IMR-90 (cell line): ENCODE data around the gene SCRN2. TPM values are rescaled to one million over a fixed set of nuclear protein-coding genes. Genes with fewer than 3 reads are reported as not detected.
A peak's percentile ranks its signal among the peaks of the same experiment; 100 is the strongest.

Source experiments
- ATAC-seq: fragments of 200-7000 bp; cut with Tn5 transposase; 2 replicates; pipeline ENCODE4 v1.9.1; 2020; ENCODE audit warnings: low read depth, mild to moderate bottlenecking, moderate library complexity
- BruUV-seq: library from RNA; stranded (reverse); fragments of 400-500 nt; replicated peaks from 2 replicates; lab custom pipeline; 2021; lab: Mats Ljungman, UMichigan
- CTCF ChIA-PET: fragments of 300-600 bp; formaldehyde crosslinking; extraction: SDS; loops from one replicate; lab custom pipeline; 2021; ENCODE audit warnings: antibody characterized with exemption; lab: Yijun Ruan, JAX
- POLR2A ChIA-PET: fragments of 300-600 bp; sonication (Branson Sonifier 250); formaldehyde crosslinking; loops from one replicate; lab custom pipeline; 2022; ENCODE audit warnings: antibody characterized with exemption; ENCODE audit not compliant: unreplicated experiment; lab: Charles Lee
- DNase-seq: peaks from one replicate; pipeline ENCODE4 v3.0.0; 2013
- H2AFZ ChIP-seq: replicated peaks from 2 replicates; pipeline ENCODE3; 2013; ENCODE audit warnings: low read length, mild to moderate bottlenecking; ENCODE audit not compliant: poor library complexity
- H2AK5ac ChIP-seq: 2 replicates; pipeline ENCODE4 v1.6.1; 2013; ENCODE audit warnings: low read depth, low read length, inconsistent platforms
- H2AK9ac ChIP-seq: replicated peaks from 2 replicates; pipeline ENCODE3; 2013; ENCODE audit warnings: mild to moderate bottlenecking, low read depth, low read length, moderate library complexity; ENCODE audit not compliant: poor library complexity
- H2BK120ac ChIP-seq: 2 replicates; pipeline ENCODE4 v1.6.1; 2013; ENCODE audit warnings: low read depth, low read length, inconsistent platforms
- H2BK15ac ChIP-seq: 3 replicates; pipeline ENCODE4 v1.6.1; 2013; ENCODE audit warnings: low read depth, low read length, inconsistent platforms
- H2BK20ac ChIP-seq: 2 replicates; pipeline ENCODE4 v1.6.1; 2013; ENCODE audit warnings: low read depth, mild to moderate bottlenecking, inconsistent platforms, low read length, moderate library complexity
- H2BK5ac ChIP-seq: 2 replicates; pipeline ENCODE4 v1.6.1; 2013; ENCODE audit warnings: mild to moderate bottlenecking, low read depth, low read length, inconsistent platforms; ENCODE audit not compliant: poor library complexity, severe bottlenecking
- H3K14ac ChIP-seq: replicated peaks from 2 replicates; pipeline ENCODE4 v1.6.1; 2013; ENCODE audit warnings: low read depth, low read length, inconsistent platforms
- H3K18ac ChIP-seq: 2 replicates; pipeline ENCODE4 v1.6.1; 2013; ENCODE audit warnings: low read depth, low read length, control low read depth
- H3K23ac ChIP-seq: 2 replicates; pipeline ENCODE4 v1.6.1; 2013; ENCODE audit warnings: low read depth, low read length, inconsistent platforms
- H3K27ac ChIP-seq: 2 replicates; pipeline ENCODE4 v1.5.1; 2013; ENCODE audit warnings: mild to moderate bottlenecking, control low read depth, low read length; ENCODE audit not compliant: insufficient read depth
- H3K27me3 ChIP-seq: 2 replicates; pipeline ENCODE4 v1.6.1; 2013; ENCODE audit warnings: low read length; ENCODE audit not compliant: control insufficient read depth, insufficient read depth
- H3K36me3 ChIP-seq: 2 replicates; pipeline ENCODE4 v1.6.1; 2013; ENCODE audit warnings: low read length, mixed read lengths; ENCODE audit not compliant: control insufficient read depth, insufficient read depth
- H3K4ac ChIP-seq: 2 replicates; pipeline ENCODE4 v1.6.1; 2013; ENCODE audit warnings: low read depth, low read length, inconsistent platforms
- H3K4me1 ChIP-seq: 2 replicates; pipeline ENCODE4 v1.6.1; 2013; ENCODE audit warnings: low read length, mixed read lengths; ENCODE audit not compliant: control insufficient read depth, insufficient read depth
- H3K4me2 ChIP-seq: 2 replicates; pipeline ENCODE4 v1.6.1; 2013; ENCODE audit warnings: low read depth, mild to moderate bottlenecking, control low read depth, low read length, moderate library complexity
- H3K4me3 ChIP-seq: 2 replicates; pipeline ENCODE4 v1.5.1; 2013; ENCODE audit warnings: low read depth, mild to moderate bottlenecking, control low read depth, low read length, moderate library complexity; ENCODE audit not compliant: insufficient read depth
- H3K56ac ChIP-seq: 2 replicates; pipeline ENCODE4 v1.6.1; 2013; ENCODE audit warnings: low read length, inconsistent platforms; ENCODE audit not compliant: insufficient read depth; ENCODE audit errors: extremely low read depth
- H3K79me1 ChIP-seq, 2 experiments: 2 replicates each; pipeline ENCODE4 v1.6.1; 2013; ENCODE audit warnings: low read length in 2 of 2, inconsistent platforms in 1 of 2, low read depth in 1 of 2
- H3K9ac ChIP-seq: 2 replicates; pipeline ENCODE4 v1.6.1; 2013; ENCODE audit warnings: low read depth, low read length, control low read depth
- H3K9me1 ChIP-seq: 2 replicates; pipeline ENCODE4 v1.6.1; 2013; ENCODE audit warnings: low read length, inconsistent platforms; ENCODE audit not compliant: insufficient read depth
- H3K9me3 ChIP-seq: 2 replicates; pipeline ENCODE4 v1.6.1; 2013; ENCODE audit warnings: low read length; ENCODE audit not compliant: control insufficient read depth, insufficient read depth
- H4K20me1 ChIP-seq: 2 replicates; pipeline ENCODE4 v1.6.1; 2013; ENCODE audit warnings: low read length, inconsistent platforms; ENCODE audit not compliant: insufficient read depth
- H4K5ac ChIP-seq: 2 replicates; pipeline ENCODE4 v1.6.1; 2013; ENCODE audit warnings: mild to moderate bottlenecking, low read depth, low read length, control low read depth
- H4K8ac ChIP-seq, 2 experiments: 2 replicates each; pipeline ENCODE4 v1.6.1; 2013; ENCODE audit warnings: low read depth in 2 of 2, low read length in 2 of 2, control low read depth in 1 of 2, inconsistent platforms in 1 of 2
- H4K91ac ChIP-seq: 2 replicates; pipeline ENCODE4 v1.6.1; 2013; ENCODE audit warnings: low read depth, low read length, inconsistent platforms; ENCODE audit not compliant: insufficient read depth
- BHLHE40 ChIP-seq: fragments of 150-350 bp; IDR thresholded peaks from 2 replicates; pipeline ENCODE4 v1.6.1; 2016; ENCODE audit warnings: mild to moderate bottlenecking, low read depth, low read length
- CEBPB ChIP-seq: IDR thresholded peaks from 2 replicates; pipeline ENCODE4 v1.6.1; 2012; ENCODE audit warnings: low read depth, low read length, improper control_type of control experiment
- CHD1 ChIP-seq: IDR thresholded peaks from 2 replicates; pipeline ENCODE4 v1.6.1; 2012; ENCODE audit warnings: low read depth, low read length, improper control_type of control experiment
- FOS ChIP-seq: fragments of 150-350 bp; IDR thresholded peaks from 2 replicates; pipeline ENCODE4 v1.6.1; 2016; ENCODE audit warnings: low read depth, low read length
- MAZ ChIP-seq: IDR thresholded peaks from 2 replicates; pipeline ENCODE4 v1.6.1; 2012; ENCODE audit warnings: low read depth, mild to moderate bottlenecking, low read length, improper control_type of control experiment, moderate library complexity, borderline replicate concordance
- MXI1 ChIP-seq: IDR thresholded peaks from 2 replicates; pipeline ENCODE4 v1.6.1; 2012; ENCODE audit warnings: low read depth, mild to moderate bottlenecking, low read length, moderate library complexity, borderline replicate concordance
- POLR2A ChIP-seq: IDR thresholded peaks from 2 replicates; pipeline ENCODE4 v1.6.1; 2012; ENCODE audit warnings: mild to moderate bottlenecking, low read depth, low read length
- RAD21 ChIP-seq: IDR thresholded peaks from 2 replicates; pipeline ENCODE4 v1.6.1; 2012; ENCODE audit warnings: low read length, improper control_type of control experiment
- RCOR1 ChIP-seq: IDR thresholded peaks from 2 replicates; pipeline ENCODE4 v1.6.1; 2012; ENCODE audit warnings: mild to moderate bottlenecking, low read length, improper control_type of control experiment; ENCODE audit not compliant: insufficient replicate concordance
- RFX5 ChIP-seq: IDR thresholded peaks from 2 replicates; pipeline ENCODE4 v1.8.0; 2012; ENCODE audit warnings: low read depth, mild to moderate bottlenecking, low read length, moderate library complexity
- SMC3 ChIP-seq: fragments of 150-350 bp; IDR thresholded peaks from 2 replicates; pipeline ENCODE4 v1.6.1; 2016; ENCODE audit warnings: low read depth, mild to moderate bottlenecking, antibody characterized with exemption, low read length, moderate library complexity
- WGBS, 2 experiments: methylation state at CpG; one replicate each; pipeline versions ENCODE4 v1.1.5 to v1.1.7; 2013; ENCODE audit warnings: missing lambda C conversion rate in 2 of 2; ENCODE audit not compliant: insufficient read length in 1 of 2; ENCODE audit errors: extremely low coverage in 2 of 2; 5-methylcytosine and 5-hydroxymethylcytosine counted together
- dilution Hi-C: fragments of 300-500 bp; cut with HindIII; formaldehyde crosslinking; loops from one replicate; pipeline ENCODE4 v1.14.3; 2018; ENCODE audit warnings: low sequenced_read_pairs; ENCODE audit not compliant: unreplicated experiment
- in situ Hi-C: fragments of 300-500 bp; cut with MboI; formaldehyde crosslinking; loops from 3 replicates; pipeline ENCODE4 v1.14.3; 2019; ENCODE audit warnings: low sequenced_read_pairs, inconsistent platforms, mixed read lengths
- intact Hi-C: fragments of 100-400 bp; cut with micrococcal nuclease; formaldehyde crosslinking; loops from 2 replicates; pipeline ENCODE4 v1.10.0; 2022
- polyA plus RNA-seq, 3 experiments: library from polyadenylated mRNA; depleted of rRNA; stranded (reverse); fragments of >200 nt; gene quantifications; 2 replicates each; pipeline ENCODE4 v1.2.3, GENCODE V29; 2012; ENCODE audit warnings: low replicate concordance in 1 of 3
- total RNA-seq: library from RNA; depleted of rRNA; stranded (reverse); fragments of >200 nt; gene quantifications from 2 replicates; pipeline ENCODE4 v1.2.3, GENCODE V29; 2012
- TF ChIP-seq, protein P1 (sequence below): conservative IDR thresholded peaks from 2 replicates; pipeline ENCODE4 v1.5.1; 2012; ENCODE audit warnings: mild to moderate bottlenecking, low read depth, low read length, improper control_type of control experiment
- TF ChIP-seq, protein P2 (sequence below): fragments of 150-350 bp; IDR thresholded peaks from 2 replicates; pipeline ENCODE4 v1.6.1; 2016; ENCODE audit warnings: low read depth, mild to moderate bottlenecking, low read length, moderate library complexity, borderline replicate concordance
- TF ChIP-seq, protein P3 (sequence below): fragments of 150-350 bp; IDR thresholded peaks from 2 replicates; pipeline ENCODE4 v1.6.1; 2017; ENCODE audit warnings: mild to moderate bottlenecking, antibody characterized with exemption, low read length, low read depth

Gene SCRN2
- total and polyA plus RNA-seq, 2 of the 4 experiments (the other 2 are of a cell fraction): 17.2 to 31.0 TPM

DNA sequence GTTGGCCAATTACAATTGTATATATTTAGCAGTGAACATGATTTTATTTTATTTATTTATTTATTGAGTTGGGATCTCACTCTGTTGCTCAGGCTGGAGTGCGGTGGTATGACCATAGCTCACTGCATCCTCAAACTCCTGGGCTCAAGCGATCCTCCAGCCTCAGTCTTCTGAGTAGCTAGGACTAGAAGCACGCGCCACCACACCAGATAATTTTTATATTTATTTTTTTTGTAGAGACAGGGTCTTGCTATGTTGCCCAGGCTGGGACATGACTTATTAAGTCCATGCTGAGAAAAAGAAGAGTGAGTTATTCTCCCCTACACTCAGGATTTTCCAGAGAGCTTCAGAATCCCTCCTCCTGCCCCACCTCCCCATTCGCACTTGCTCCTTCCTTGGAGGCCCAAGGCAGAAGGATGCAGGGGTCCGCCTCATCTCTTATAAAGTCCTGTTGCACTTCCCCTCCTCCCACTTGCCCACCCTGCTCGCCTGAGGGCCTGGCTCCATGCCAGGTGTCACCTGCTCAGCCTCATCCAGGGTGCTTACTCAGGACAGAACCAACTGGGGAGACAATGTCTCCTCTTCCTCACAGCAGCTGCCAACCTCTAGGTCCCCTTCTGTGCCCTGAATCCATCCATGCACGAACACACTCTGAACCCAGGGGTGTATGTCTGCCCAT lies 38.8 kb upstream of the SCRN2 start:
- ChIA-PET POLR2A (no interaction called here), CTCF (interaction anchor here (1.0 kb wide), 1 partner anchor 39 kb away, joined by 3 read pairs; the partner anchor contains the start of gene SCRN2)
- Histone ChIP-seq H3K79me1 (no peaks in the 10 kb centered on the region), H3K23ac (no peak overlapping the region), H4K20me1 (no peaks in the 10 kb centered on the region), H2BK5ac (no peak overlapping the region), H3K4me1 (peaks cover 15% of the 10 kb centered on the region), H3K56ac (no peak overlapping the region), H3K27ac (no peak overlapping the region), H4K5ac (no peak overlapping the region), H4K8ac (no peak overlapping the region), H3K14ac (no peak overlapping the region), H2AFZ (peak overlapping the region; percentile 33), H3K9me1 (no peaks in the 10 kb centered on the region), H3K27me3 (peaks cover 7% of the 10 kb centered on the region), H4K91ac (no peak overlapping the region), H3K4me2 (no peak overlapping the region), H2BK120ac (no peak overlapping the region), H3K36me3 (no peaks in the 10 kb centered on the region), H2BK15ac (no peak overlapping the region), H2BK20ac (no peak overlapping the region), H2AK5ac (peak overlapping the region; percentile 19), H2AK9ac (no peak overlapping the region), H3K4me3 (no peak overlapping the region), H3K9ac (no peak overlapping the region), H3K9me3 (no peaks in the 10 kb centered on the region), H3K4ac (no peak overlapping the region), H3K18ac (no peak overlapping the region)
- in situ Hi-C loops: no loop called here
- DNase-seq: no peak
- WGBS, 2 experiments: 100% methylated on average over 1 of the region's 8 CpGs; no CpG with 5 or more reads in 1 of the 2 experiments
- dilution Hi-C loops: no loop called here
- no peak for ATAC-seq
- intact Hi-C loops: no loop called here
- no TSS peak for BruUV-seq
- TF ChIP-seq RAD21 (no peak), SMC3 (no peak), MXI1 (no peak), CEBPB (no peak), BHLHE40 (no peak), RFX5 (no peak), CHD1 (no peak), MAZ (no peak), RCOR1 (no peak), FOS (no peak), POLR2A (no peak)
- TF ChIP-seq, protein P1, sequence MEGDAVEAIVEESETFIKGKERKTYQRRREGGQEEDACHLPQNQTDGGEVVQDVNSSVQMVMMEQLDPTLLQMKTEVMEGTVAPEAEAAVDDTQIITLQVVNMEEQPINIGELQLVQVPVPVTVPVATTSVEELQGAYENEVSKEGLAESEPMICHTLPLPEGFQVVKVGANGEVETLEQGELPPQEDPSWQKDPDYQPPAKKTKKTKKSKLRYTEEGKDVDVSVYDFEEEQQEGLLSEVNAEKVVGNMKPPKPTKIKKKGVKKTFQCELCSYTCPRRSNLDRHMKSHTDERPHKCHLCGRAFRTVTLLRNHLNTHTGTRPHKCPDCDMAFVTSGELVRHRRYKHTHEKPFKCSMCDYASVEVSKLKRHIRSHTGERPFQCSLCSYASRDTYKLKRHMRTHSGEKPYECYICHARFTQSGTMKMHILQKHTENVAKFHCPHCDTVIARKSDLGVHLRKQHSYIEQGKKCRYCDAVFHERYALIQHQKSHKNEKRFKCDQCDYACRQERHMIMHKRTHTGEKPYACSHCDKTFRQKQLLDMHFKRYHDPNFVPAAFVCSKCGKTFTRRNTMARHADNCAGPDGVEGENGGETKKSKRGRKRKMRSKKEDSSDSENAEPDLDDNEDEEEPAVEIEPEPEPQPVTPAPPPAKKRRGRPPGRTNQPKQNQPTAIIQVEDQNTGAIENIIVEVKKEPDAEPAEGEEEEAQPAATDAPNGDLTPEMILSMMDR: no peak
- TF ChIP-seq, protein P2, sequence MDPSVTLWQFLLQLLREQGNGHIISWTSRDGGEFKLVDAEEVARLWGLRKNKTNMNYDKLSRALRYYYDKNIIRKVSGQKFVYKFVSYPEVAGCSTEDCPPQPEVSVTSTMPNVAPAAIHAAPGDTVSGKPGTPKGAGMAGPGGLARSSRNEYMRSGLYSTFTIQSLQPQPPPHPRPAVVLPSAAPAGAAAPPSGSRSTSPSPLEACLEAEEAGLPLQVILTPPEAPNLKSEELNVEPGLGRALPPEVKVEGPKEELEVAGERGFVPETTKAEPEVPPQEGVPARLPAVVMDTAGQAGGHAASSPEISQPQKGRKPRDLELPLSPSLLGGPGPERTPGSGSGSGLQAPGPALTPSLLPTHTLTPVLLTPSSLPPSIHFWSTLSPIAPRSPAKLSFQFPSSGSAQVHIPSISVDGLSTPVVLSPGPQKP: no peak
- TF ChIP-seq, protein P3, sequence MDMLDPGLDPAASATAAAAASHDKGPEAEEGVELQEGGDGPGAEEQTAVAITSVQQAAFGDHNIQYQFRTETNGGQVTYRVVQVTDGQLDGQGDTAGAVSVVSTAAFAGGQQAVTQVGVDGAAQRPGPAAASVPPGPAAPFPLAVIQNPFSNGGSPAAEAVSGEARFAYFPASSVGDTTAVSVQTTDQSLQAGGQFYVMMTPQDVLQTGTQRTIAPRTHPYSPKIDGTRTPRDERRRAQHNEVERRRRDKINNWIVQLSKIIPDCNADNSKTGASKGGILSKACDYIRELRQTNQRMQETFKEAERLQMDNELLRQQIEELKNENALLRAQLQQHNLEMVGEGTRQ: no peak
